Caco-2 (cell line): ENCODE results near the gene TMEM50A. TPM values are rescaled to one million over a fixed set of nuclear protein-coding genes. Genes with fewer than 3 reads are reported as not detected.
A peak's percentile ranks its signal among the peaks of the same experiment; 100 is the strongest.
"Not testable (repeated sequence)": the region's sequence is repeated elsewhere in the genome, so short reads cannot be mapped to it uniquely, and the experiment has no call there.

Source experiments
- BruUV-seq: library from RNA; stranded (reverse); fragments of 400-500 nt; replicated peaks from 2 replicates; lab custom pipeline; 2021; lab: Mats Ljungman, UMichigan
- CTCF ChIA-PET: fragments of 300-600 bp; sonication (Branson Sonifier 250); formaldehyde crosslinking; loops from one replicate; lab custom pipeline; 2022; ENCODE audit warnings: antibody characterized with exemption; lab: Charles Lee
- POLR2A ChIA-PET: fragments of 300-600 bp; sonication (Branson Sonifier 250); formaldehyde crosslinking; loops from one replicate; lab custom pipeline; 2022; ENCODE audit warnings: antibody characterized with exemption; lab: Charles Lee
- DNase-seq, 2 experiments: peaks; one replicate each; pipeline versions ENCODE4 v3.0.0 to v3.0.0-alpha.2; 2020 to 2022
- H3K27me3 ChIP-seq: replicated peaks from 2 replicates; pipeline ENCODE4 v1.6.0; 2011; ENCODE audit warnings: low read length; ENCODE audit not compliant: control insufficient read depth, insufficient read depth
- H3K36me3 ChIP-seq: 2 replicates; pipeline ENCODE4 v1.5.1; 2011; ENCODE audit warnings: low read length; ENCODE audit not compliant: control insufficient read depth, insufficient read depth
- H3K4me1 ChIP-seq: fragments of 250-450 bp; sonication (Bioruptor Pico); 2 replicates; pipeline ENCODE4 v1.5.1; 2020; ENCODE audit warnings: mild to moderate bottlenecking
- H3K4me3 ChIP-seq: 2 replicates; pipeline ENCODE4 v1.5.1; 2011; ENCODE audit warnings: low read depth, mild to moderate bottlenecking, control low read depth, low read length
- H3K9me3 ChIP-seq: fragments of 250-450 bp; sonication (Bioruptor Pico); 2 replicates; pipeline ENCODE4 v1.5.1; 2020; ENCODE audit warnings: mild to moderate bottlenecking, moderate library complexity
- H3K27ac Mint-ChIP-seq: one replicate; pipeline ENCODE4 v1.8.0; 2022; ENCODE audit warnings: mixed read lengths; ENCODE audit not compliant: unreplicated experiment
- H3K27me3 Mint-ChIP-seq: one replicate; pipeline ENCODE4 v1.8.0; 2022; ENCODE audit warnings: mixed read lengths; ENCODE audit not compliant: insufficient read depth, unreplicated experiment
- H3K36me3 Mint-ChIP-seq: one replicate; pipeline ENCODE4 v1.8.0; 2022; ENCODE audit warnings: mild to moderate bottlenecking, mixed read lengths; ENCODE audit not compliant: insufficient read depth, unreplicated experiment
- H3K4me1 Mint-ChIP-seq: one replicate; pipeline ENCODE4 v1.8.0; 2022; ENCODE audit warnings: low read depth, mixed read lengths; ENCODE audit not compliant: unreplicated experiment
- H3K4me3 Mint-ChIP-seq: one replicate; pipeline ENCODE4 v1.8.0; 2022; ENCODE audit warnings: mild to moderate bottlenecking, moderate library complexity, mixed read lengths; ENCODE audit not compliant: unreplicated experiment
- H3K9me3 Mint-ChIP-seq: one replicate; pipeline ENCODE4 v1.8.0; 2022; ENCODE audit warnings: mixed read lengths; ENCODE audit not compliant: unreplicated experiment
- intact Hi-C: fragments of 100-400 bp; cut with micrococcal nuclease; formaldehyde crosslinking; loops from one replicate; pipeline ENCODE4 v1.10.0; 2022; ENCODE audit not compliant: unreplicated experiment
- total RNA-seq: library from RNA; stranded (reverse); gene quantifications from 2 replicates; pipeline ENCODE4 v1.2.3, GENCODE V29; 2022
- TF ChIP-seq, protein P1 (sequence below), 2 experiments: fragments of 200-600 bp in 1 of 2; IDR thresholded peaks; 1 replicate in 1 of 2; 2 replicates in 1 of 2; pipeline versions ENCODE4 v1.5.1 to v1.8.0; 2011 to 2022; ENCODE audit warnings: antibody characterized with exemption in 1 of 2, control low read depth in 1 of 2, inconsistent platforms in 1 of 2, low read depth in 1 of 2, low read length in 1 of 2, mild to moderate bottlenecking in 1 of 2, moderate library complexity in 1 of 2; ENCODE audit not compliant: insufficient read depth in 1 of 2, severe bottlenecking in 1 of 2, unreplicated experiment in 1 of 2

Gene TMEM50A
- total RNA-seq, 1 experiment from 2014 or later: 86.3 TPM

DNA sequence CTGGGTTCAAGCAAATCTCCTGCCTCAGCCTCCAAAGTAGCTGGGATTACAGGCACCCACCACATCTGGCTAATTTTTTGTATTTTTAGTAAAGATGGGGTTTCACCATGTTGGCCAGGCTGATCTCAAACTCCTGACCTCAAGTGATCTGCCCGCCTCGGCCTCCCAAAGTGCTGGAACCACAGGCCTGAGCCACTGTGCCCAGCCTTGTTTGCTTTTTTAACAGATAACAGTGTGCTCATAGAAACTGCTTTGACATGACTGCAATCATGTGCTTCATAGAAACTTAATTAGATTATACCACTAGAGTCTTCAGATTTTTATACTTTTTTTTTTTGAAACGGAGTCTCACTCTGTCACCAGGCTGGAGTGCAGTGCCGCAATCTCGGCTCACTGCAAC is 8.8 kb upstream of the TMEM50A start:
- H3K36me3 ChIP-seq, BruUV-seq, H3K4me1 ChIP-seq, H3K27me3 Mint-ChIP-seq, H3K27me3 ChIP-seq, DNase-seq, H3K4me3 ChIP-seq, intact Hi-C loops, CTCF ChIA-PET, H3K27ac Mint-ChIP-seq, POLR2A ChIA-PET, H3K4me3 Mint-ChIP-seq, H3K9me3 ChIP-seq, H3K36me3 Mint-ChIP-seq, H3K9me3 Mint-ChIP-seq, H3K4me1 Mint-ChIP-seq: not testable (repeated sequence)

DNA sequence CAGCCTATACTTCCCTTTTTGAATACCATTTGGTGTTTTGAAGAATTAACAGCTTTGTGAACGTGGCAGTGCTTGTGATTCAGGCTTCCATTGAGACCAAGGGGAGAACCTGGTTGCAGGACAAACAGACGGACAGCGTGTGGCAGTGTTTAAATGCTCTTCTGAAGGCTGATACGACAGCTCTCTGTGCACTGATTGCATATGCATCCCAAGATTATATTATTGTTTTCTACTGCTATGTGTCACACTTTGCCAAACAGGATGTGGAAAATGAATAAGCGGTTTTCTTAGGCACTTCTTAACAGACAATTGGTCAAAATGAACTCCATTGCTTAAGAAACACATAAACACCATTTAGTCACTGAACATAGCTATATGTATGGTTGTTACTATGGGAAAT is 8.2 kb upstream of the TMEM50A start:
- DNase-seq, H3K9me3 ChIP-seq, H3K4me3 Mint-ChIP-seq, H3K4me3 ChIP-seq, H3K9me3 Mint-ChIP-seq, H3K27me3 ChIP-seq, CTCF ChIA-PET, H3K4me1 Mint-ChIP-seq, H3K4me1 ChIP-seq, POLR2A ChIA-PET, BruUV-seq, intact Hi-C loops, H3K36me3 ChIP-seq, H3K36me3 Mint-ChIP-seq, H3K27me3 Mint-ChIP-seq, H3K27ac Mint-ChIP-seq: not testable (repeated sequence)

DNA sequence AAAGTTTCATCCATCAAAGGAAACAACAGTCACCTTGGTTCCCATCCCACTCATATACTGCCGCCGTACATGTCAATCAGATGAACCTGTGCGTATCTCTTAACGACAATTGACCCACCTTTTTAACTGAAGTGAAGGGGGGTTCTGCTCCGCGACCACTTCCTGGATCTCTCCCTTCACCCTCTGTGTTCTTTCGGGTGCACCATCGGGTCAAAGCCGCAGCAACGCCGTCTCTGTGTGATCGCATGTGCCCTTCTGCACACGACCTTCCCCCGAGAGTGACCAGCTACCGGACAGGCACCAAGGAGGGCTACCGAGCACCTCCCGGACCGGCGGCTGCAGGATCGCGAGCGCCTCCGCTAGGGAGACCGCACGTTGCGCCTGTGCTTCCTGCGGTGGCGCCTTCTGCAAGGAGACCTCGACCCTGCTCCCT is 1.2 kb upstream of the TMEM50A start:
- H3K36me3 ChIP-seq, CTCF ChIA-PET, H3K4me1 Mint-ChIP-seq, H3K9me3 ChIP-seq, intact Hi-C loops, H3K4me1 ChIP-seq, POLR2A ChIA-PET, H3K27me3 ChIP-seq, H3K27me3 Mint-ChIP-seq, H3K27ac Mint-ChIP-seq, H3K9me3 Mint-ChIP-seq: not testable (repeated sequence)
- Mint-ChIP-seq H3K36me3 (peaks cover 15% of the 10 kb centered on the region), H3K4me3 (peak overlapping the region; percentile 91)
- peak overlapping the region; percentile 60 for H3K4me3 ChIP-seq
- BruUV-seq: TSS peak; percentile 77
- DNase-seq: peak; percentile 48 to 62

DNA sequence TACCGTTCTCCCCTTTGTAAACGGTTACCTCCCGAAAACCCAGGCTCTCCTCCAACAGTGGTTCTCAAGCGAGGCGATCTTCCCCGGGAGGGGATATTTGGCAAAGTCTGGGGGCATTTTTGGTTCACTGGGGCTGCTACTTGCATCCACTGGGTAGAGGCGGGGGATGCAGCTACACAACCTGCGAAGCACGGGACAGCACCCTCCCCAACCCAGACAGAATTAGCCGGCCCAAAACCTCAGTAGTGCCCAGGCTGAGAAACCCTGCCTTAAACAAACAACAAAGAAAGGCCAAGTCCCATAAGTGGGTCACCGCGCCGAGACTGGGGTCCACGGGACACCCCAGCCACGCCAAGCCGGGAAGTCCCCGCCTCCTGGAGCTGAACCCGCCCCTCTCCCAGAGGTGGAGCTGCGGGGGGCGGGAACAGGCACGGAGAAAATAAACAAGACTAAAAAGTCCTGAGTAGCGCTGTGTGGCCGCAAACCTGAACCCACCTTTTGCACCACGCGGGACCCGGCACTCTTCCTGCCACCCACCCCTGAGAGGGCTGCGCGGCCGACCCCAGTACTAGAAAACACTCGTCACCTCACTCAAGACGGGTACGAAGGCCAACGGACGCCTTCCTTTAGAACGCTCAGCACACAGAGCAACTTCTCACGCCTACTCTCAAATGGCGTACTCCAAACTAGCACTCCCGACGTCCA is 499 bp upstream of the TMEM50A start:
- H3K27me3 Mint-ChIP-seq, CTCF ChIA-PET, H3K4me1 Mint-ChIP-seq, H3K36me3 ChIP-seq, BruUV-seq, POLR2A ChIA-PET, H3K9me3 ChIP-seq, H3K27me3 ChIP-seq, H3K9me3 Mint-ChIP-seq, H3K4me1 ChIP-seq, intact Hi-C loops: not testable (repeated sequence)
- H3K4me3 ChIP-seq: peak overlapping the region; percentile 40
- Mint-ChIP-seq H3K36me3 (peaks cover 16% of the 10 kb centered on the region), H3K4me3 (peak overlapping the region; percentile 82), H3K27ac (peak overlapping the region; percentile 55)
- DNase-seq: peak in 1 of 2 experiments; percentile 10

DNA sequence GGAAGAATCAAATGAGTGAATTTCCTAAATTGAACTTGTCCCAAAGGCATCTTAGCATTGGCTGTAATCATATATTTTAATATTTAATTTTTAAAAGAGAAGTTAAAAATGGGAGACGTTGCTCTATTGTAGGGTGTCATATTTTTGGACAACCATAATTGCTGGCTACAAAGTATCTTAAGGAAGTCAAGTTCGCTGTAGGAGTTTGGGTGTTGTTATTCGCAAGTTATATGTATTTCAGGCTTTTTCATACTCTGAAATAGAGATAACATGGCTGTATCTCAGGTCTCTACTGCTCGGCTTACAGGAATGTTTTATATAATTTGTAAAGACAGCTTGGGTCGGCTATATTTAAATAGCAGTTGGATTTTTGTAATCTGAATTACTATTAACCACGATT is 852 bp downstream of the TMEM50A start:
- H3K27me3 Mint-ChIP-seq: no peaks in the 10 kb centered on the region
- H3K9me3 Mint-ChIP-seq: no peaks in the 10 kb centered on the region
- TF ChIP-seq, protein P1, sequence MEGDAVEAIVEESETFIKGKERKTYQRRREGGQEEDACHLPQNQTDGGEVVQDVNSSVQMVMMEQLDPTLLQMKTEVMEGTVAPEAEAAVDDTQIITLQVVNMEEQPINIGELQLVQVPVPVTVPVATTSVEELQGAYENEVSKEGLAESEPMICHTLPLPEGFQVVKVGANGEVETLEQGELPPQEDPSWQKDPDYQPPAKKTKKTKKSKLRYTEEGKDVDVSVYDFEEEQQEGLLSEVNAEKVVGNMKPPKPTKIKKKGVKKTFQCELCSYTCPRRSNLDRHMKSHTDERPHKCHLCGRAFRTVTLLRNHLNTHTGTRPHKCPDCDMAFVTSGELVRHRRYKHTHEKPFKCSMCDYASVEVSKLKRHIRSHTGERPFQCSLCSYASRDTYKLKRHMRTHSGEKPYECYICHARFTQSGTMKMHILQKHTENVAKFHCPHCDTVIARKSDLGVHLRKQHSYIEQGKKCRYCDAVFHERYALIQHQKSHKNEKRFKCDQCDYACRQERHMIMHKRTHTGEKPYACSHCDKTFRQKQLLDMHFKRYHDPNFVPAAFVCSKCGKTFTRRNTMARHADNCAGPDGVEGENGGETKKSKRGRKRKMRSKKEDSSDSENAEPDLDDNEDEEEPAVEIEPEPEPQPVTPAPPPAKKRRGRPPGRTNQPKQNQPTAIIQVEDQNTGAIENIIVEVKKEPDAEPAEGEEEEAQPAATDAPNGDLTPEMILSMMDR (IDR thresholded peaks at IDR 0.05; ENCODE audit: insufficient read depth in 1 of 2, low read depth in 1 of 2, low read length in 1 of 2, severe bottlenecking in 1 of 2, unreplicated experiment in 1 of 2): no peak
- peaks cover 16% of the 10 kb centered on the region for H3K36me3 Mint-ChIP-seq
- Histone ChIP-seq H3K9me3 (no peaks in the 10 kb centered on the region), H3K4me1 (no peaks in the 10 kb centered on the region), H3K27me3 (no peaks in the 10 kb centered on the region), H3K4me3 (peak overlapping the region; percentile 73), H3K36me3 (no peaks in the 10 kb centered on the region)
- H3K27ac Mint-ChIP-seq: peak overlapping the region; percentile 55
- peaks cover 7% of the 10 kb centered on the region for H3K4me1 Mint-ChIP-seq
- TSS peak; percentile 53 for BruUV-seq
- DNase-seq: no peak
- H3K4me3 Mint-ChIP-seq: peak overlapping the region; percentile 82
- POLR2A ChIA-PET: no interaction called here
- CTCF ChIA-PET: no interaction called here
- intact Hi-C loops: no loop called here
